ENCODE data around the gene AASDH. TPM values are rescaled to one million over a fixed set of nuclear protein-coding genes. Genes with fewer than 3 reads are reported as not detected.

The AASDH gene
- total RNA-seq, 2 donors from 2014 or later: 16.2 to 24.0 TPM

DNA sequence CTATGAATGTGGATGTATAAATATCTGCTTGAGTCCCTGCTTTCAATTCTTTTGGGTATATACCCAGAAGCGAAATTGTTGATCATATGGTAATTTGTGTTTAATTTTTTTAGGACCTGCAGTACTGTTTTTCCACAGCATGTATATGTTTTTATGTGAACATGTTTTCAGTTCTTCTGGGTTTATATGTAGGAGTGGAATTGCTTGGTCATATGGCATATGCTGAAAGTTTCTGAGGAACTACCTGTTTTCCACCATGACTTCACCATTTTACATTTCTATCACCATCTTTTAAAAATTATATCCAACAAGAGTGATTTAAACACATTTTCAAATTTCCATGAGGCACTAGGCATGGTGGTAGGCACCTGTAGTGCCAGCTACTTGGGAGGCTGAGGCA, 39.9 kb upstream of the AASDH start:
- Mint-ChIP-seq H3K27me3 (ENCODE audit: insufficient read depth) (no peaks in the 10 kb centered on the region), H3K4me1 (peaks cover 8% of the 10 kb centered on the region), H3K4me3 (no peak overlapping the region), H3K9me3 (peaks cover 2% of the 10 kb centered on the region), H3K36me3 (ENCODE audit: low read depth) (peaks cover 15% of the 10 kb centered on the region), H3K27ac (no peak overlapping the region)
- Histone ChIP-seq H3K36me3 (ENCODE audit: control insufficient read depth, insufficient read depth, low read length) (peaks cover 6% of the 10 kb centered on the region), H3K27ac (ENCODE audit: low read depth, low read length) (no peak overlapping the region), H3K27me3 (ENCODE audit: control insufficient read depth, insufficient read depth, low read length, poor library complexity, severe bottlenecking) (no peaks in the 10 kb centered on the region), H3K4me3 (ENCODE audit: low read length) (no peak overlapping the region), H3K4me1 (ENCODE audit: control insufficient read depth, insufficient read depth, low read length) (no peaks in the 10 kb centered on the region), H3K9ac (ENCODE audit: extremely low read depth, low read length, poor library complexity, severe bottlenecking) (no peak overlapping the region), H3K9me3 (ENCODE audit: control insufficient read depth, low read length) (peaks cover 10% of the 10 kb centered on the region)
- TF ChIP-seq, protein P1, sequence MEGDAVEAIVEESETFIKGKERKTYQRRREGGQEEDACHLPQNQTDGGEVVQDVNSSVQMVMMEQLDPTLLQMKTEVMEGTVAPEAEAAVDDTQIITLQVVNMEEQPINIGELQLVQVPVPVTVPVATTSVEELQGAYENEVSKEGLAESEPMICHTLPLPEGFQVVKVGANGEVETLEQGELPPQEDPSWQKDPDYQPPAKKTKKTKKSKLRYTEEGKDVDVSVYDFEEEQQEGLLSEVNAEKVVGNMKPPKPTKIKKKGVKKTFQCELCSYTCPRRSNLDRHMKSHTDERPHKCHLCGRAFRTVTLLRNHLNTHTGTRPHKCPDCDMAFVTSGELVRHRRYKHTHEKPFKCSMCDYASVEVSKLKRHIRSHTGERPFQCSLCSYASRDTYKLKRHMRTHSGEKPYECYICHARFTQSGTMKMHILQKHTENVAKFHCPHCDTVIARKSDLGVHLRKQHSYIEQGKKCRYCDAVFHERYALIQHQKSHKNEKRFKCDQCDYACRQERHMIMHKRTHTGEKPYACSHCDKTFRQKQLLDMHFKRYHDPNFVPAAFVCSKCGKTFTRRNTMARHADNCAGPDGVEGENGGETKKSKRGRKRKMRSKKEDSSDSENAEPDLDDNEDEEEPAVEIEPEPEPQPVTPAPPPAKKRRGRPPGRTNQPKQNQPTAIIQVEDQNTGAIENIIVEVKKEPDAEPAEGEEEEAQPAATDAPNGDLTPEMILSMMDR (conservative IDR thresholded peaks at IDR 0.05): no peak
- no peak for DNase-seq
- WGBS, 2 experiments (ENCODE audit: insufficient coverage in 1 of 2, insufficient read length in 1 of 2): 100% methylated on average over 1 of the region's 1 CpG

DNA sequence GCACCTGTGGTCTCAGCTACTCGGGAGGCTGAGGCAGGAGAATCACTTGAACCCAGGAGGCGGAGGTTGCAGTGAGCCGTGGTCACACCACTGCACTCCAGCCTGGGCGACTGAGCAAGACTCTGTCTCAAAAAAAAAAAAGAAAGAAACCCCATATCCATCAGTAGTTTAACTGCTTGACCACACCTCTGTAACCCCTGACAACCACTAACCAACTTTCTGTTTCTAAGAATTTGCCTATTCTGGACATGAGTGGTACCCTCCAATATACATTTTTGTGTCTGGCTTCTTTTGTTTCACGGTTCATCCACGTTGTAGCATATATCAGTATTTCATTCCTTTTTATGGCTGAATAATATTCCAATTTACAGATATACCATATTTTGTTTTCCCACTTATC, 39.0 kb upstream of the AASDH start:
- Mint-ChIP-seq H3K4me1 (peaks cover 8% of the 10 kb centered on the region), H3K27me3 (ENCODE audit: insufficient read depth) (no peaks in the 10 kb centered on the region), H3K4me3 (no peak overlapping the region), H3K27ac (no peak overlapping the region), H3K36me3 (ENCODE audit: low read depth) (peaks cover 19% of the 10 kb centered on the region), H3K9me3 (peaks cover 5% of the 10 kb centered on the region)
- Histone ChIP-seq H3K36me3 (ENCODE audit: control insufficient read depth, insufficient read depth, low read length) (peaks cover 11% of the 10 kb centered on the region), H3K27ac (ENCODE audit: low read depth, low read length) (no peak overlapping the region), H3K9me3 (ENCODE audit: control insufficient read depth, low read length) (peaks cover 15% of the 10 kb centered on the region), H3K9ac (ENCODE audit: extremely low read depth, low read length, poor library complexity, severe bottlenecking) (no peak overlapping the region), H3K4me1 (ENCODE audit: control insufficient read depth, insufficient read depth, low read length) (no peaks in the 10 kb centered on the region), H3K4me3 (ENCODE audit: low read length) (no peak overlapping the region), H3K27me3 (ENCODE audit: control insufficient read depth, insufficient read depth, low read length, poor library complexity, severe bottlenecking) (no peaks in the 10 kb centered on the region)
- no peak for DNase-seq
- 96 to 97% methylated on average over 5 to 6 of the region's 6 CpGs for WGBS, 2 experiments (ENCODE audit: insufficient coverage in 1 of 2, insufficient read length in 1 of 2)
- TF ChIP-seq, protein P1 (conservative IDR thresholded peaks at IDR 0.05): no peak

DNA sequence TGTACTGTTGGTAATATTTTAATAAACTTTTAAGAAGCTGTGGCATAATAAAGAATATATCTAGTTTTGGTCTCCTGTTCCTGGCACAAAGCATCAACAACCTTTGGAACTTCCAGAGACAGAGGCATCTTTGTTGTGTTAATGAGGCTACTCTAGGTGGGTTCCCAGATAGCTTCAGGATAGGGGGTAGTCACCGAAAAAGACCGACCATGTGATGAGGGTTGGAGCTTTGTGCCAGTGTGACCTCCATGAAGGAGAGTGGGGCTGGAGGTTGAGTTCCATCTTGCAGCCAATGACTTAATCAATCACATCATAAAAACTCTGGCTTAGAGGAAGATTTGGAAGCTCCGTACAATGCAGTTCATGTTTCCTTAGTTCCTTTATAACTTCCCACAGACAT, 38.2 kb upstream of the AASDH start:
- peaks cover 27% of the 10 kb centered on the region for H3K36me3 Mint-ChIP-seq (ENCODE audit: low read depth)
- Histone ChIP-seq H3K4me1 (ENCODE audit: control insufficient read depth, insufficient read depth, low read length) (no peaks in the 10 kb centered on the region), H3K4me3 (ENCODE audit: low read length) (no peak overlapping the region), H3K27ac (ENCODE audit: low read depth, low read length) (no peak overlapping the region), H3K9ac (ENCODE audit: extremely low read depth, low read length, poor library complexity, severe bottlenecking) (no peak overlapping the region), H3K27me3 (ENCODE audit: control insufficient read depth, insufficient read depth, low read length, poor library complexity, severe bottlenecking) (no peaks in the 10 kb centered on the region), H3K36me3 (ENCODE audit: control insufficient read depth, insufficient read depth, low read length) (peaks cover 18% of the 10 kb centered on the region), H3K9me3 (ENCODE audit: control insufficient read depth, low read length) (peaks cover 21% of the 10 kb centered on the region)
- 79 to 91% methylated on average over 1 to 3 of the region's 3 CpGs for WGBS, 2 experiments (ENCODE audit: insufficient coverage in 1 of 2, insufficient read length in 1 of 2)
- H3K4me1 Mint-ChIP-seq: peaks cover 6% of the 10 kb centered on the region
- no peaks in the 10 kb centered on the region for H3K27me3 Mint-ChIP-seq (ENCODE audit: insufficient read depth)
- TF ChIP-seq, protein P1 (conservative IDR thresholded peaks at IDR 0.05): no peak
- peak; percentile 59 for DNase-seq
- peaks cover 10% of the 10 kb centered on the region for H3K9me3 Mint-ChIP-seq
- H3K27ac Mint-ChIP-seq: peak overlapping the region; percentile 66
- H3K4me3 Mint-ChIP-seq: no peak overlapping the region

Data from endodermal cell (in vitro differentiated cells).